GM12801 (cell line): ENCODE results near the gene IGLL5.

Source experiments
- CTCF ChIP-seq: IDR thresholded peaks from one replicate; pipeline ENCODE4 v1.5.1; 2011; ENCODE audit warnings: control low read depth; ENCODE audit not compliant: insufficient read length; ENCODE audit errors: extremely low read depth

The IGLL5 gene

GRCh38 chr22:22931557-22932270 lies 44.1 kb downstream of the IGLL5 start:
- no peak for TF ChIP-seq CTCF

- TF ChIP-seq CTCF, result no peak
Observed at GRCh38 chr22:22932512-22932941, 44.9 kb downstream of the IGLL5 start.

- TF ChIP-seq CTCF, result no peak
Observed at GRCh38 chr22:22933100-22933806, 45.6 kb downstream of the IGLL5 start.

- no peak for TF ChIP-seq CTCF
Observed at GRCh38 chr22:22933807-22934542, 46.4 kb downstream of the IGLL5 start.

GRCh38 chr22:22934543-22935055 lies 47.0 kb downstream of the IGLL5 start:
- no peak for TF ChIP-seq CTCF

GRCh38 chr22:22935056-22935545 lies 47.5 kb downstream of the IGLL5 start:
- TF ChIP-seq CTCF, result no peak
